ENCODE measurements around the gene KCNQ4. TPM values are rescaled to one million over a fixed set of nuclear protein-coding genes. Genes with fewer than 3 reads are reported as not detected.

KCNQ4 gene
- total RNA-seq, 1 experiment from 2014 or later, result 0.81 TPM

DNA sequence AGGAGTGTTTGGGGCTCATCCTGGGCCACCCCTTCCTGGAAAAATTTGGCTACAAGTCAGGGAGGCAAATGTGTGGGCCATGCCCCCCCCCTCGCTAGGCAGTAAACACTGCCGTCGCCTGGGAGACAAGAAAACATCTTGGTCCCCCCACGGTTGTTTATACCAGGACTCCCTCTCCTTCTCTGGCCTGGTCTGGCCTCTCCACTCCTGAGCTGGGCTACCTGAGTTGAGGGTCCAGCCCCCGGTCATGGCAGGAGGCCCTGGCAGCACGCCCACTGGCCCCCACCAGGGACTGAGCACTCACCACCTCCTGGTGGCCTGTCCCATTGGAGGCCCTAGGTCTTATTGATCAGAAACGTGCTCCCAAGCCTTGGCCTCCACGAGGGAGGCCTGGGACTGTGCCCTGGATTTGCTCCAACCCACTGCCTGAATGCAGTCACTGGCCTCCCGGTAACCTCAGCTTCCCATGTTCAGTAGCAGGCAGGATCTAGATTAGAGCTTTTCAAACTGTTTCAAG lies 15.8 kb downstream of the KCNQ4 start:
- no peaks in the 10 kb centered on the region for H3K9me2 ChIP-seq (ENCODE audit: insufficient read depth)
- no peaks in the 10 kb centered on the region for H3K27me3 ChIP-seq (ENCODE audit: insufficient read depth, low read depth)
- no peak for DNase-seq
- TF ChIP-seq, protein P1, sequence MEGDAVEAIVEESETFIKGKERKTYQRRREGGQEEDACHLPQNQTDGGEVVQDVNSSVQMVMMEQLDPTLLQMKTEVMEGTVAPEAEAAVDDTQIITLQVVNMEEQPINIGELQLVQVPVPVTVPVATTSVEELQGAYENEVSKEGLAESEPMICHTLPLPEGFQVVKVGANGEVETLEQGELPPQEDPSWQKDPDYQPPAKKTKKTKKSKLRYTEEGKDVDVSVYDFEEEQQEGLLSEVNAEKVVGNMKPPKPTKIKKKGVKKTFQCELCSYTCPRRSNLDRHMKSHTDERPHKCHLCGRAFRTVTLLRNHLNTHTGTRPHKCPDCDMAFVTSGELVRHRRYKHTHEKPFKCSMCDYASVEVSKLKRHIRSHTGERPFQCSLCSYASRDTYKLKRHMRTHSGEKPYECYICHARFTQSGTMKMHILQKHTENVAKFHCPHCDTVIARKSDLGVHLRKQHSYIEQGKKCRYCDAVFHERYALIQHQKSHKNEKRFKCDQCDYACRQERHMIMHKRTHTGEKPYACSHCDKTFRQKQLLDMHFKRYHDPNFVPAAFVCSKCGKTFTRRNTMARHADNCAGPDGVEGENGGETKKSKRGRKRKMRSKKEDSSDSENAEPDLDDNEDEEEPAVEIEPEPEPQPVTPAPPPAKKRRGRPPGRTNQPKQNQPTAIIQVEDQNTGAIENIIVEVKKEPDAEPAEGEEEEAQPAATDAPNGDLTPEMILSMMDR (conservative IDR thresholded peaks at IDR 0.05), result no peak
- no peak for TF ChIP-seq EZH2 (IDR thresholded peaks at IDR 0.05; ENCODE audit: low read depth)
- H3K79me2 ChIP-seq (ENCODE audit: low read depth), result no peaks in the 10 kb centered on the region
- POLR2A ChIA-PET (ENCODE audit: unreplicated experiment), result no interaction called here
- H3F3A ChIP-seq (ENCODE audit: insufficient read depth, low read depth), result peaks cover 30% of the 10 kb centered on the region
- H4K20me1 ChIP-seq (ENCODE audit: insufficient read depth), result no peaks in the 10 kb centered on the region
- H3K9me3 ChIP-seq (ENCODE audit: insufficient read depth, low read depth), result no peaks in the 10 kb centered on the region
- H3K27ac ChIP-seq, result no peak overlapping the region
- H3K4me1 ChIP-seq (replicated peaks; ENCODE audit: insufficient read depth), result peaks cover 14% of the 10 kb centered on the region
- no peak overlapping the region for H3K4me3 ChIP-seq
- CTCF ChIA-PET, result no interaction called here
- intact Hi-C loops (cut with micrococcal nuclease; ENCODE audit: unreplicated experiment), result no loop called here
- H2AFZ ChIP-seq, result no peak overlapping the region
- H3K4me2 ChIP-seq, result no peak overlapping the region
- BruUV-seq (replicated peaks), result no TSS peak
- H3K36me3 ChIP-seq (ENCODE audit: low read depth), result no peaks in the 10 kb centered on the region

DNA sequence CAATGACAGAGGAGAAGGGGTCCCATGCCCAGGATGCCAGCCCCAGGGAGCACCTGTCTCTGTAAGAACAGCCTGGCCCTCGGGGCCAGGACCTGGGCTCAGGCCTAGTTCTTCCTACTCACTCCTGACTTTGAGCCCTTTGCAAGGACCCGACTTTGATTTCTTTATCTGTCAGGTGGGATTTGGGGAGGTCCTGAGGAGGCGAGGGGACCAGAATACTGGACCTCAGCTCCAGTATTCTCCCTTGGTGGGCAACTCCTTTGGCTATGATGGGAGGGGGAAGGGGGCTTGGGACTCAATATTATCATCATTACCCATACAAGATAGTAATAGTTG lies 18.1 kb downstream of the KCNQ4 start:
- CTCF ChIA-PET, result no interaction called here
- Histone ChIP-seq H2AFZ (peak overlapping the region; percentile 79), H3K4me3 (peak overlapping the region; percentile 47), H3K4me2 (peak overlapping the region; percentile 81), H3K4me1 (replicated peaks; ENCODE audit: insufficient read depth) (peaks cover 14% of the 10 kb centered on the region), H3K27ac (no peak overlapping the region), H3K9me2 (ENCODE audit: insufficient read depth) (no peaks in the 10 kb centered on the region), H3F3A (ENCODE audit: insufficient read depth, low read depth) (peaks cover 30% of the 10 kb centered on the region), H4K20me1 (ENCODE audit: insufficient read depth) (no peaks in the 10 kb centered on the region), H3K27me3 (ENCODE audit: insufficient read depth, low read depth) (no peaks in the 10 kb centered on the region), H3K36me3 (ENCODE audit: low read depth) (no peaks in the 10 kb centered on the region), H3K9me3 (ENCODE audit: insufficient read depth, low read depth) (no peaks in the 10 kb centered on the region), H3K79me2 (ENCODE audit: low read depth) (no peaks in the 10 kb centered on the region)
- no TSS peak for BruUV-seq (replicated peaks)
- intact Hi-C loops (cut with micrococcal nuclease; ENCODE audit: unreplicated experiment), result no loop called here
- POLR2A ChIA-PET (ENCODE audit: unreplicated experiment), result no interaction called here
- no peak for DNase-seq
- TF ChIP-seq, protein P1 (conservative IDR thresholded peaks at IDR 0.05), result no peak
- no peak for TF ChIP-seq EZH2 (IDR thresholded peaks at IDR 0.05; ENCODE audit: low read depth)

DNA sequence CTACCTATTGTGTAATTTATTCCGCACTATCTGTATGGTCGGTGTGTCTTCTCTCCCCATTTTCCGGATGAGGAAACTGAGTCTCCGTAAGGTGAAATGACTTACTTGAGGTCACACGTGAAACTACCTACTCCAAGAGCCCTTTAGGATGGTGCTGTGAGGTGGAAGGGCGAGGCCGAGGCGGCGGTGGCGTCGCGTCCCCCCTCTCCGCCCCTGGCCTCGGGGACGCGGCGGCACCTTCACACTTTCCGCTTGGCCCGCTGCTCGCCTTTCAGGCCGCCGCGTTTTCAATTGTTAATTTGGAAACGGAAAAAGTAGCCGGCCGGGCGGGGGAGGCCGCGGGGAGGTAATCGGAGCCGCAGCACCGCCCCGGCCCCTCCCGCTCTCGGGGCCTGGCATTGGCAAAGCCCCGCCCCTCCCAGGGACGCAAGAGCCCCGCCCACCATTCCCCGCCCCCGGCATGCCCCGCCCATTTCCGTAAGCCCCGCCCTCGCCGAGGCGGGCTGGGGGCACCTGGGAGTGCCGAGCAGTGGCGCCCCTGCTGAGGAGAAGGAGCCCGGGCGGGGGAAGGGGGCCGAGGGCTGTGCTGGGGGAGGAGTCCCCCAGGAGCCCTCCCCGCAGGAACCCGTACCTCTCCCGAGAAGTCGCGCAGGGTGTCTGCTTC lies 18.6 kb downstream of the KCNQ4 start:
- intact Hi-C loops (cut with micrococcal nuclease; ENCODE audit: unreplicated experiment), result no loop called here
- H2AFZ ChIP-seq, result peak overlapping the region; percentile 79
- peak; percentile 69 to 87 for DNase-seq
- H3K9me3 ChIP-seq (ENCODE audit: insufficient read depth, low read depth), result no peaks in the 10 kb centered on the region
- H3K9me2 ChIP-seq (ENCODE audit: insufficient read depth), result no peaks in the 10 kb centered on the region
- H3K79me2 ChIP-seq (ENCODE audit: low read depth), result no peaks in the 10 kb centered on the region
- H3K36me3 ChIP-seq (ENCODE audit: low read depth), result no peaks in the 10 kb centered on the region
- H3K27ac ChIP-seq, result no peak overlapping the region
- peak overlapping the region; percentile 47 for H3K4me3 ChIP-seq
- H3K27me3 ChIP-seq (ENCODE audit: insufficient read depth, low read depth), result no peaks in the 10 kb centered on the region
- peaks cover 14% of the 10 kb centered on the region for H3K4me1 ChIP-seq (replicated peaks; ENCODE audit: insufficient read depth)
- peak overlapping the region; percentile 81 for H3K4me2 ChIP-seq
- H4K20me1 ChIP-seq (ENCODE audit: insufficient read depth), result no peaks in the 10 kb centered on the region
- no TSS peak for BruUV-seq (replicated peaks)
- ChIA-PET POLR2A (ENCODE audit: unreplicated experiment) (no interaction called here), CTCF (no interaction called here)
- peaks cover 30% of the 10 kb centered on the region for H3F3A ChIP-seq (ENCODE audit: insufficient read depth, low read depth)
- TF ChIP-seq EZH2 (IDR thresholded peaks at IDR 0.05; ENCODE audit: low read depth), result no peak
- TF ChIP-seq, protein P1 (conservative IDR thresholded peaks at IDR 0.05), result no peak

Data from PC-9 (cell line).